SKM-1 (cell line): ENCODE results near the gene TBX1.

Experiments used
- DNase-seq: peaks from one replicate; lab custom pipeline; 2025; ENCODE audit not compliant: unreplicated experiment; lab: John Stamatoyannopoulos, UW

TBX1 gene

GRCh38 chr22:19737846-19738663 lies 22.5 kb upstream of the TBX1 start:
- no peak for DNase-seq

DNA sequence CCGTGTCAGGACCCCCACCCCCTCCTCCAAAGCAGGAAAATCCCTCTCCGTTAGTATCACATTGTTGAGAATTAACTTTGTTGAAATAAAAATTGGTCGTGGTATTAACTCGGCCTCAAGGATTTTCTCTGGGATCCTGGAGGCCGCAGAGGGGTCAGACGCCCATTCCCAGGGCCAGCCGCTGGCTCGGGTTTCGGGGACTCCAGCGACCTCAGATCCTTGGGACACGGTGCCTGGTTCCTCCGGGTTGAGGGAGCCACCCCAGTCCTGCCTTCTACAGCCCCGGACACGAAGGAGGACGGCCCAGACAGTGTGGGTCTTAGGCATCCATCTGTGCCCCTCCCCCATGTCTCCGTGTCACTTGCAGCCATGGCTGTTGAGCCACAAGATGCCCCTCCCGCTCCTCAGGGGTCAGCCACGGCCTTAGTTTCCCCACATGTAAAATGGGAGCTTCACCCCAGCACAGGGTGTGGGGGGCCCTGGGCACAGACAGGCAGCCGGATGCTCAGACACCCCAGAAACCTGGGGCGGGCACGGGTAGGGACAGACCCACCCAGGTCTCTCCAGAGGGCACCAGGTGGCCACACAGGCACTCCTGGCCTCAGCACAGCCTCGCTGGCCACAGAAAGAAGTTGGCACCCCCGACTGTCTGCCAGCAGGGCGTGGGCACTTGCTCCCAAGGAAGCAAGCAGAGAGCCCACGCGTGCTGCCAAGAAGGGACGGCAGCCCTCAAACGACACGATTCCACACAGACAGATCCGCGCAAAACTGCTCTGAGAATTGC lies 21.7 kb upstream of the TBX1 start:
- no peak for DNase-seq

DNA sequence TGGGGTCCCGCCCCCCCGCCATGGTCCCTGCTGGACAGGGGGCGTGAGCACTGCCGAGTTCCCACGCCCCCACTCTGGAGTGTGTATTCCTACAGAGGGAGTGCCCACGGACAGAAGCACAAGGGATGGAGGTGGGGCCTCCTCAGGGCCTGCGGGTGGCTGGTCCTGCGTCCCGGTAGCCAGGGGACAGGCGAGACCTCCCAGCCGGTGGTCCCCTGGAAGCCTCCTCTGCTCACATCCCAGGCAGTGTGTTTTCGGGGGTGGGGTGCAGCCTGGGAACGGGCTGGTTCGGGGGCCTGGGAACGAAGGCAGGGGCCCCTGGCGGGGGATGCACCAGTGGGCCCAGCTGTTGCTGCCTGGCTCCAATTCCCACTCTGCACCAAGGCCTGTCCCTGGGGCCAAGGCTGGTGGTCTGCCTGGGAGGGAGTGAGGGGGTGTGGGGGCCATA lies 21.1 kb upstream of the TBX1 start:
- DNase-seq: no peak

- no peak for DNase-seq
Measured at GRCh38 chr22:19739911-19740449, 20.6 kb upstream of the TBX1 start.

DNA sequence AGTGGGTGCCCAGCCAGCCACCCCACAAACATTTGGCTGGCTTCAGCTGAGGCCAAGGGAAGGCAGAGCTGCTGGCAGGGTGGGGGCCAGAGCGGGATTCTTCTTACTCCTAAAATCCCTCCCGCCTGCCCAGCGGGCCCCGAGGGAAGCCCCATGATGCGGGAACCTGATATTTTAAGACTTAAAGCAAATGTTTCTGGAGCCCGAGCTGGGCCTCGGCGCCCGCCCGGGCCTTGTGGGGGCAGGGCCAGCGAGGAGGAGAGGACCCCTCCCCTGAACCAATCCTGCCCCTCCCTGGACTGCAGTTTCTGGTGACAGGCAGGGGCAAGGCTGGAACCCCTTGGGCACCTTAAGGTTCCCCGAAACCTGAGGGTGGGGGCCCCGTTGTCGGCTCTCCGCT lies 20.0 kb upstream of the TBX1 start:
- DNase-seq: no peak

DNA sequence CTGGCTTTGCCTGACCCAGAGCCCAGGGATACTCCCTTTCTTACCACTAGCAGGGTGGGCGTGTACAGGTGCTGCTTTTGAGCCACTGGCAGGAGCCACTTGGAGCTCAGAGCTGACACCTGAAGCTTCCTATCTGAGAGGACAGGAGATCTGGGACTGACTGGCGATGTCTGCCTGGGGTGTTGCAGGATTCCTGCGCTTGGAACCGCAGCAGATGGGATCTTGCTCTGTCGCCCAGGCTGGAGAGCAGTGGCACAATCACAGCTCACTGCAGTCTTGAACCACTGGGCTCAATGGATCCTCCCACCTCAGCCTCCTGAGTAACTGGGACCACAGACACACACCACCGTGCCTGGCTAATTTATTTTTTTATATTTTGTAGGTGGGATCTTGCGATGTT lies 19.5 kb upstream of the TBX1 start:
- DNase-seq: no peak

DNA sequence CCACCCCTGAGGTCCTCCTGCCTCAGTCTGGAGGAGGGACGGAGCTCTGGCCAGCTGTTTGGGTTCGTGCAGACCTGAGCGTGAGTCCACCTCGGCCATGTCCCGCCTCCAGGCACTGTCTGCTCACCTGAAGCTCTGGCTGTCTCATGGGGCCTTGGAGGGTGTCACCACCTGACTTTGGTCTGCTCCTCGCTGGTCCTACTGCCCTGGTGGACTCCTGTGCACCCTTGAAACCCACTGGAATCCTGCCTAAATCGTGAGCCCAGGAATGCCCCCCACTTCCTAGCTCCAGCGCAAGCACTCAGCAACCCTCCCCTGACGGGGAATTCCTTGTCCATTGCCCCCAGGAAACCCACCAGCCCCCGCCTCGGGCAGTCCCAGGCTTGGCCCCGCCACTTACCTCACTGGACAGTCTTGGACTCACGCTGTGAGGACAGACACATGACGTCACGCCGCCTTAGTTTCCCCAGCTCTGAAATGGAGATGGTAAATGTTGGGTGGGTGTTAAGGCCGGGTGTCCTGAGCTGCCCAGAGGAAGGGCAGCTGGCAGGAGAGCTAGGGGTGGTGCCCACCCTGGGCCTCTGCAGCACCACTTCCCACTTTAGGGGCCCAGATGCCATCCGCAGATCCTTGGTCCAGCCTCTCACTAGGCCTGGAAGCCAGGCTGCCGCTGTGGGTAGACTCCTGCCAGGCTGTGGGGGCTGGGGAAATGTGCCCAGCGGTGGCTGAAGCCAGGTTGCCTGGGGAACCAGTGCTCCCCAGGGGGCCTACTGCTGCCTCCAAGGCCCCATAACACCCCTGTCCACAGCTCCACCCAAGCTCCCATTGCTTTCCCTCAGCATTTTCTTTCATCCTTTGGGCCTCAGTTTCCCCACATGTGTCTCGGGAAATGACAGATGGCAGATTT lies 18.2 kb upstream of the TBX1 start:
- no peak for DNase-seq

DNA sequence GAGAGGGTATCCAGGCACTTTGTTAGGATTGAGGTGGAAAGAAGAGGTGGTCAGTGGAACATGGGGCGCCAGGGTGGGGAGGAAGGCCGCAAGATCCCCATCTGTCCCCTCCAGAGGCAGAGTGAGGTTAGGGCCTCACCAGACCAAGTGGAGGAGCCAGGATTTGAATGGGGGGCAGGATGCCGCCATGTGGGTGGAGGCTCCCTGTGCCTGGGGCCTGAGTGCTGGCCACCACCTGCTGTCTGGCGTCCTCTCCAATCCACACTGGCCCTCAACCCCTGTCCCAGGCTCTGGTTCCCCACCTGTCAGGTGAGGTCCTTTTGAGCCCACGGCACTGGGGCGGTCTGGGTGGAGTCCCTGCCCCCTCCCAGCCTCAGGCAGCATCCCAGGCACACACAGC lies 17.5 kb upstream of the TBX1 start:
- no peak for DNase-seq

GRCh38 chr22:19743651-19744050 lies 16.9 kb upstream of the TBX1 start:
- DNase-seq: no peak

DNA sequence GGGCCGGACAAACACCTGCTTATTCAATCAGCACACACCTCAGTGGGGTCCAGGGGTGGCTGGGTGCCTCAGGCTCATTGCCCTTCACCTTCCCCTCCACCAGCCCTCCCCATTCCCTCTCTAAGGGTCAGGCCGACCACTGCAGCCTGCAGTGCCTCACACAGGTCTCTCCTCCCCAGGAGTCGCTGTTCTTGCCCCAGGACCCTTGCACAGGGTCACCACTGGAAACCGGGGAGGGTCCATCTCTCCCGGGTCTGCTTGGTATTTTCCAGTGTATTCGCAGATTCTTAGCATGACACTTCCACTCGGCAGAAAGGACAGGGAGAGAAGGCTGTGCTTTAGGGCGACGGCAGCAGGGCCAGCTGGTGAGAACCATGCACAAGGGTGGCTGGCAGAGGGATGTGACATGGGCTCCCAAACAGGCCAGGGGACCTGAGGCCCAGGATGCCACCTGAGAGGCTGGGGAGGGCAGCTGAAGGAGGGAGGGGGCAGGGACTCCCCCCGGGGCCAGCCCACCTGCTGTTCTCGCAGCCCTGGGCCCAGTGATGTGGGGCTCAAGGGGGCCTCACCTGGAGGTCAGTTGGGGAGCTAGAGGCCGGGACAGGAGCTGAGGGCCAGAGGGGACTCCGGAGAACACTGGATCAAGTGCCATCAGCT lies 16.1 kb upstream of the TBX1 start:
- DNase-seq: no peak

DNA sequence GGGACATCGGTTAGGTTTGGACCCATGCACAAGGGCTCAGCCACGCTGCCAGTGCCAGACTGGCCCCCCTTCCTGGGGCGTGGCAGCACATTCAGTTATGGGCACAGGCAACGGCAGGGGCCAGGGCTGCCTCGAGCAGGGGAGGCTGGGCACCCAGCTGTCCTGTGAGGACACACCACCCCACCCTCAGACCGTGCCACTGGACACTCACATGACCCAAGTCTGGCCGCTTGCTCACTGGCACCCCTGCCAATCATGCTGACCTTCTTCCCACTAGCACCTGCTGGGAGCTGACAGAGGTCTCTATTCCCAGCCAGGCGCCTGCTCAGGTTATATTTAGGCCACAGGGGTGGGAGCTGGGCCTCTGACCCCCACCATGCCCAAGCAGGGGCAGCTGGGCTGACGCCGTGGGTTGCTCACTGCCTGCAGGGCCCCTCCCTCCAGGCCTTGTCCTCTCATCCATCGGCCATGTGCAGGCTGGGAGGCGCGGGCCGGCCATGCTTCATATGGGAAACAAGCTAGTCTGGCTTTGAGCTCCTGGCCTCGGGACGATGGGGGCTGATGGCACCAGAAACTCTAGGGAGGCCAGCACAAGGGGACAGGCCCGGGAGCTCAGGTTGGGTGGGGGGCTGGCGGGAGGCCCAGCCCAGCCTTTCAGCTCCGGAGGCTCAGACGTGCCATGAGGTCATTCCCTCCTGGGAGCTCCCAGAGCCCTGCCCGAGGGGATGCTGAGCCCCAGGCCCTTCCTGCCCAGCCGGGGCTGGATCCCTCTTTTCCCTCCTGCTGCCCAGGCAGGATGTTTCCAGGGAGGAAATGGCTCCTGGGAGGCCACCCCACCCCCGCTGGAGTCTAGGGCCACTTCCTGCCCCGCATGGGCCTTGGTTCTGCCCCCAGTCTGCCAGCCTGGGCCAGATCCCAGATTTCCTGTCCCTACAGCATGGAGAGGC lies 15.2 kb upstream of the TBX1 start:
- DNase-seq: no peak

DNA sequence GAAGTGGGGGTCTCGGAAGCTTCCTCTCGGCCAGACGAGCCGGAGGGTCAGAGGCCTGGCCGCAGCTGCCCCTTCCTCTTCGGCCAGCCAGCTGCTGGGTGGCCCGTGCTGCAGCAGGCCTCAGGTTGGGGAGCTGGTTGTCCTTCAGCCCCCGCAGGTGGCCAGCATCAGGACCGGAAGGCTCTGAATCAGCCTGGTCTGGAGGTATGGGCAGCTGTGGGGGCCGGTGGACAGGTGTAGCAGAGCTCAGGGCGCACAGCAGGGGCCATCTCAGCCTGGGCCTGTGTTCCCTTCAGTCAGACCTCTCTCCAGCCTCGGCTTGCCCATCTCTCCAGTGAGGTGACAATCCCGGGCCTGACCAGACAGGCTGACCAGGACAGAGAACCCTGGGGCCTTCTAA lies 13.9 kb upstream of the TBX1 start:
- DNase-seq: no peak

DNA sequence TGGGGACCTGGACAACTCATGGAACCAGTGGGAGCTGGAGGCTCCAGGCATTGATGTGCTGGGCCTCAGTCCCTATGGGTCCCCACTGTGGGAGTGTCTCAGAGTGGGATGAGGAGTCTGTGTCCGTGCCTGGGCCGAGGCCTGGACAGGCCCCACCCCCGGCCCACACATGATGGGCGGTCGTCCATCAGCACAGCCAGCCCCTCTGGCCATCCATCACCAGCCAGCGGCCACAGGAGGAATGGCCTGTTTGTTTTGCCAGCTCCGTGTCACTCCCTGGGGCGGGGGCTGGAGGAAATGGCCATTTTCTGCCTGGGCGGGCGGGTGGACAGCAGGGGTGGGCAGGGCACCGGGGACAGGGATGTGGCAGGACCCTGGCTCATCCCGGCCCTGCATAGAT lies 13.0 kb upstream of the TBX1 start:
- no peak for DNase-seq

- no peak for DNase-seq
Measured at GRCh38 chr22:19748139-19748538, 12.4 kb upstream of the TBX1 start.

- DNase-seq: no peak
Measured at GRCh38 chr22:19748991-19749664, 11.4 kb upstream of the TBX1 start.

DNA sequence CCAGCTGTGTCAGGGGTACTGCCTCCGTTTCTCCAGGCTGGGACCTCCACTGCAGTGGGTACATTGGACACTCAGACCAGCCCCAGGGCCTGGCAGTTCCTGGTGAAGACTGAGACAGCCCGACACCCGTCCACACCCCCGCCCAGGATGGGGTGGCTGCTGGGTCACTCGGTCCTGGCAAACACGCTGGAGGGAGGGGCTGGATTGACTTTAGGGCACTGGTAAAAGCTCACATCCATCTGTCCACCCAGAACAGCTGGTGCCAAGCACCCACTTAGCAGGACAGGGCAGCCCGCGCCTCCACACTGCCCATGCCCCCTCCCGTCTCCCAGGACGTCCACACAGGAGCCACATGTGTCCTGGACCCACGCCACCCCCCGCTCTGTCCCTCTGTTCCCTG lies 10.7 kb upstream of the TBX1 start:
- no peak for DNase-seq

GRCh38 chr22:19750507-19751490 lies 9.8 kb upstream of the TBX1 start:
- DNase-seq: no peak
